DND-41 (cell line): ENCODE data around the gene IGSF11.

Experiments
- CTCF ChIP-seq: IDR thresholded peaks from 2 replicates; pipeline ENCODE4 v1.5.1; 2012; ENCODE audit warnings: borderline replicate concordance, low read length, moderate library complexity, mild to moderate bottlenecking; ENCODE audit not compliant: poor library complexity, severe bottlenecking; ENCODE audit errors: extremely low read depth
- EZH2 ChIP-seq: IDR thresholded peaks from 3 replicates; pipeline ENCODE4 v1.6.1; 2012; ENCODE audit warnings: borderline replicate concordance, low read depth, mild to moderate bottlenecking, moderate library complexity, low read length, inconsistent platforms; ENCODE audit not compliant: severe bottlenecking

- TF ChIP-seq CTCF (no peak), EZH2 (no peak)
Measured at GRCh38 chr3:118931996-118932395, 102.7 kb downstream of the IGSF11 start.
